ENCODE results near the gene MRPL1.

GRCh38 chr4:77992581-77992980, 130.0 kb downstream of the MRPL1 start:
- TF ChIP-seq CTCF (IDR thresholded peaks at IDR 0.05; ENCODE audit: low read depth, low read length) (no peak), POLR2A (IDR thresholded peaks at IDR 0.05; ENCODE audit: extremely low read depth, insufficient read length) (no peak)

Data from NB4 (cell line).